ENCODE data around the gene NUCKS1.

DNA sequence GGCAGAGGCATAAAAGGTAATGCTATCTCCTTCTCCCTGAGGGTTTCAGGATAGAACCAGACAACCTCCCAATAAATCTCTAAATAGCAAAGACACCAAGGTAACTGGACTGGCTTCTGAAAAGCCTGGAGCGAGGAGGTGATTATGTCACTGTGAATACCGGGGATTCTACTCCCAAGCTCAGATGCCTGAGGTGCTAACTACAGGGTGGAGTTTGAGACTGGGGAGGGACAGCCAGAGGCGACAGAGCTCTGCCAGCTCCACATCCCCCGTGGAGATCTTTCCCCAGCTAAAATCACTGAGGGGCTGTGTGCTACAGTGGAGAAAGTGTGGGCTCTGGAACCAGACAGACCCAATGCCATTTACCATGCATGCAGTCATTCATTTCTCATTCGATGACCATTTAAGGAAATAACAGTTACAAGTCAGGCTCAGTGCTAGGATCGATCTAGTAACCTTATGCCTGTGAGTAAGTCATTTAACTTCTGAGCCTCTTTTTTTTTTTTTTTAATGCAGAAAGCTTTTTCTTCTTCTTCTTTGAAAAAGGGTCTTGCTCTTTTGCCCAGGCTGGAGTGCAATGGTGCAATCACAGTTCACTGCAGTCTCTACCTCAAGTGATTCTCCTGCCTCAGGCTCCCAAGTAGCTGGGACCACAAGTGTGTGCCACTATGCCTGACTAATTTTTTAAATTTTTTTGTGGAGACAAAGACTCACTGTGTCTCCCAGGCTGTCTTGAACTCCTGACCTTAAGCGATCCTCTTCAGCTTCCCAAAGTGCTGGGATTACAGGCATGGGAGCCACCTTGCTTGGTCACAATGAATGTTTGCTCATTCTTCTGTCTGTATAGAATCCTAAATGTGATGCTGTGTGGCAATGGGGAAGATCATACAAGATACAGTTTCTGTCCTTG lies 61.6 kb downstream of the NUCKS1 start:
- no peak for TF ChIP-seq ZNF8 (CRISPR knock-in tag; IDR thresholded peaks at IDR 0.05)
- TF ChIP-seq PPARA (CRISPR knock-in tag; IDR thresholded peaks at IDR 0.05; ENCODE audit: borderline replicate concordance), result no peak
- TF ChIP-seq, protein P1, sequence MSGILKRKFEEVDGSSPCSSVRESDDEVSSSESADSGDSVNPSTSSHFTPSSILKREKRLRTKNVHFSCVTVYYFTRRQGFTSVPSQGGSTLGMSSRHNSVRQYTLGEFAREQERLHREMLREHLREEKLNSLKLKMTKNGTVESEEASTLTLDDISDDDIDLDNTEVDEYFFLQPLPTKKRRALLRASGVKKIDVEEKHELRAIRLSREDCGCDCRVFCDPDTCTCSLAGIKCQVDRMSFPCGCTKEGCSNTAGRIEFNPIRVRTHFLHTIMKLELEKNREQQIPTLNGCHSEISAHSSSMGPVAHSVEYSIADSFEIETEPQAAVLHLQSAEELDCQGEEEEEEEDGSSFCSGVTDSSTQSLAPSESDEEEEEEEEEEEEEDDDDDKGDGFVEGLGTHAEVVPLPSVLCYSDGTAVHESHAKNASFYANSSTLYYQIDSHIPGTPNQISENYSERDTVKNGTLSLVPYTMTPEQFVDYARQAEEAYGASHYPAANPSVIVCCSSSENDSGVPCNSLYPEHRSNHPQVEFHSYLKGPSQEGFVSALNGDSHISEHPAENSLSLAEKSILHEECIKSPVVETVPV (CRISPR knock-in tag; IDR thresholded peaks at IDR 0.05), result no peak
- TF ChIP-seq ESRRG (CRISPR knock-in tag; IDR thresholded peaks at IDR 0.05), result no peak
- no peak for TF ChIP-seq ZFP30 (CRISPR knock-in tag; IDR thresholded peaks at IDR 0.05)
- no peak for TF ChIP-seq ZC3H10 (CRISPR knock-in tag; IDR thresholded peaks at IDR 0.05)
